ENCODE measurements around the gene UBE2J1. TPM values are rescaled to one million over a fixed set of nuclear protein-coding genes. Genes with fewer than 3 reads are reported as not detected.

The UBE2J1 gene
- total and polyA plus RNA-seq, 2 donors (not counting 3 experiments of a cell fraction or from before 2014, with no cell fraction given) = 44.4 to 96.6 TPM

GRCh38 chr6:89321131-89321970 is 31.2 kb downstream of the UBE2J1 start:
- H3K9me1 ChIP-seq (replicated peaks; ENCODE audit: control insufficient read depth, extremely low read depth, insufficient read depth, low read length) = no peaks in the 10 kb centered on the region
- FAIRE-seq (no peak), DNase-seq (ENCODE audit: low read depth, low spot score) (no peak)
- H3K9me3 ChIP-seq (replicated peaks; ENCODE audit: control insufficient read depth, insufficient read depth, low read length) = no peaks in the 10 kb centered on the region
- no peaks in the 10 kb centered on the region for H3K27me3 ChIP-seq (ENCODE audit: control insufficient read depth in 2 of 2, insufficient read depth in 2 of 2, low read length in 2 of 2)
- peaks cover 25% of the 10 kb centered on the region for H3K4me1 ChIP-seq (ENCODE audit: control insufficient read depth, extremely low read depth, insufficient read depth, low read length)
- CTCF ChIA-PET = interaction anchor here (1.3 to 3.8 kb wide), 2 partner anchors 9 to 10 kb away, joined by 4 to 15 read pairs; no protein-coding TSS in a partner anchor
- intact Hi-C loops (cut with micrococcal nuclease) (no loop called here), dilution Hi-C loops (cut with MboI; ENCODE audit: extremely low pct_ligation_motif_present, low sequenced_read_pairs) (no loop called here)
- TF ChIP-seq GATA2 (IDR thresholded peaks at IDR 0.05; ENCODE audit: insufficient read depth, insufficient read length, low read depth, low read length) (no peak), MAX (IDR thresholded peaks at IDR 0.05; ENCODE audit: insufficient read depth, insufficient read length) (no peak), MYC (IDR thresholded peaks at IDR 0.05; ENCODE audit: low read depth, low read length) (no peak), POLR2AphosphoS5 (IDR thresholded peaks at IDR 0.05; ENCODE audit: insufficient read depth, low read depth, low read length) (no peak), CTCF (IDR thresholded peaks at IDR 0.05; ENCODE audit: extremely low read depth in 1 of 2, insufficient read depth in 1 of 2, low read depth in 1 of 2, low read length in 2 of 2) (no peak), FOS (IDR thresholded peaks at IDR 0.05; ENCODE audit: borderline replicate concordance, insufficient read depth, low read length) (no peak), EZH2 (IDR thresholded peaks at IDR 0.05; ENCODE audit: borderline replicate concordance, low read depth, low read length, severe bottlenecking) (no peak), POLR2A (IDR thresholded peaks at IDR 0.05; ENCODE audit: low read depth, low read length) (no peak), JUN (IDR thresholded peaks at IDR 0.05; ENCODE audit: borderline replicate concordance, insufficient read depth, insufficient read length, low read depth) (no peak)
- no peak overlapping the region for H3K4me3 ChIP-seq (replicated peaks in 1 of 3; ENCODE audit: insufficient read depth in 1 of 3, low read depth in 1 of 3, low read length in 3 of 3)
- H4K20me1 ChIP-seq (replicated peaks; ENCODE audit: control insufficient read depth, extremely low read depth, insufficient read depth, low read length) = no peaks in the 10 kb centered on the region
- no peaks in the 10 kb centered on the region for H3K79me2 ChIP-seq (ENCODE audit: control insufficient read depth, insufficient read depth, low read length)
- no peak overlapping the region for H3K4me2 ChIP-seq (ENCODE audit: insufficient read depth, low read length)
- H3K9ac ChIP-seq (replicated peaks; ENCODE audit: extremely low read depth, insufficient read depth, low read length) = no peak overlapping the region
- POLR2A ChIA-PET = no interaction called here
- no TSS peak for BruUV-seq (replicated peaks)
- no peak overlapping the region for H2AFZ ChIP-seq (ENCODE audit: low read depth, low read length)
- H3K27ac ChIP-seq (ENCODE audit: insufficient read depth, low read depth, low read length) = no peak overlapping the region
- H3K36me3 ChIP-seq (ENCODE audit: control insufficient read depth in 2 of 2, extremely low read depth in 1 of 2, insufficient read depth in 2 of 2, low read length in 2 of 2) = peaks cover 0 to 4% of the 10 kb centered on the region in 2 experiments

Measured in endothelial cell of umbilical vein (primary cell).